CD14-positive monocyte (primary cell): ENCODE results near the gene RELCH. TPM values are rescaled to one million over a fixed set of nuclear protein-coding genes. Genes with fewer than 3 reads are reported as not detected.

Experiments
- DNase-seq, 3 donors: peaks; one replicate each; pipeline ENCODE4 v3.0.0-alpha.2; 2011 to 2022
- H2AFZ ChIP-seq: 2 replicates; pipeline ENCODE4 v1.6.0; 2012; ENCODE audit warnings: mild to moderate bottlenecking, low read depth, low read length, inconsistent platforms; ENCODE audit not compliant: insufficient read depth, poor library complexity, severe bottlenecking
- H3K27ac ChIP-seq, 2 donors: 1 replicate in 1 of 2; 2 replicates in 1 of 2; pipeline ENCODE4 v1.5.1; 2012 to 2013; ENCODE audit warnings: low read length in 2 of 2, control low read depth in 1 of 2, inconsistent platforms in 1 of 2, low read depth in 1 of 2, mild to moderate bottlenecking in 1 of 2
- H3K27me3 ChIP-seq, 2 donors: one replicate each; pipeline versions ENCODE4 v1.6.0 to v1.6.1; 2011 to 2013; ENCODE audit warnings: low read length in 2 of 2; ENCODE audit not compliant: control insufficient read depth in 2 of 2, insufficient read depth in 2 of 2
- H3K36me3 ChIP-seq, 2 donors: replicated peaks in 1 of 2; 1 replicate in 1 of 2; 2 replicates in 1 of 2; pipeline versions ENCODE4 v1.5.1 to v1.6.1; 2012 to 2013; ENCODE audit warnings: low read length in 2 of 2, control low read depth in 1 of 2, inconsistent platforms in 1 of 2, mild to moderate bottlenecking in 1 of 2; ENCODE audit not compliant: insufficient read depth in 2 of 2, control insufficient read depth in 1 of 2
- H3K4me1 ChIP-seq, 2 donors: 1 replicate in 1 of 2; 2 replicates in 1 of 2; pipeline versions ENCODE4 v1.5.1 to v1.6.1; 2012 to 2013; ENCODE audit warnings: low read length in 2 of 2, control low read depth in 1 of 2, inconsistent platforms in 1 of 2, mild to moderate bottlenecking in 1 of 2, moderate library complexity in 1 of 2; ENCODE audit not compliant: insufficient read depth in 2 of 2, control insufficient read depth in 1 of 2
- H3K4me2 ChIP-seq: replicated peaks from 2 replicates; pipeline ENCODE3; 2012; ENCODE audit warnings: low read length, moderate library complexity, mild to moderate bottlenecking; ENCODE audit not compliant: poor library complexity, severe bottlenecking; ENCODE audit errors: extremely low read depth
- H3K4me3 ChIP-seq, 3 experiments: fragments of 200-600 bp in 1 of 3; sonication (generic) in 1 of 3; replicated peaks in 1 of 3; 1 replicate in 2 of 3; 2 replicates in 1 of 3; pipeline ENCODE4 v1.5.1; 2011 to 2013; ENCODE audit warnings: low read length in 3 of 3, mild to moderate bottlenecking in 3 of 3, control low read depth in 2 of 3, low read depth in 2 of 3, inconsistent platforms in 1 of 3, moderate library complexity in 1 of 3
- H3K79me2 ChIP-seq: 2 replicates; pipeline ENCODE4 v1.6.0; 2012; ENCODE audit warnings: mild to moderate bottlenecking, control low read depth, inconsistent platforms, low read length, moderate library complexity; ENCODE audit not compliant: insufficient read depth
- H3K9ac ChIP-seq: 2 replicates; pipeline ENCODE4 v1.6.0; 2017; ENCODE audit warnings: low read length, mild to moderate bottlenecking; ENCODE audit not compliant: insufficient read depth, poor library complexity, severe bottlenecking
- H3K9me3 ChIP-seq, 2 donors: replicated peaks in 1 of 2; 1 replicate in 1 of 2; 2 replicates in 1 of 2; pipeline versions ENCODE4 v1.5.1 to v1.6.1; 2012 to 2013; ENCODE audit warnings: low read length in 2 of 2, control low read depth in 1 of 2; ENCODE audit not compliant: control insufficient read depth in 1 of 2, insufficient read depth in 1 of 2
- H4K20me1 ChIP-seq: 2 replicates; pipeline ENCODE4 v1.6.0; 2012; ENCODE audit warnings: mild to moderate bottlenecking, low read length, control low read depth, moderate library complexity; ENCODE audit not compliant: insufficient read depth
- H3K27ac Mint-ChIP-seq, 7 donors: one replicate each; pipeline ENCODE4 v1.8.0; 2020; ENCODE audit warnings: mild to moderate bottlenecking in 7 of 7, mixed read lengths in 7 of 7, moderate library complexity in 6 of 7, inconsistent platforms in 2 of 7
- H3K27me3 Mint-ChIP-seq, 3 donors: one replicate each; pipeline ENCODE4 v1.8.0; 2021 to 2022; ENCODE audit warnings: low read depth in 3 of 3, mild to moderate bottlenecking in 3 of 3, mixed read lengths in 3 of 3, moderate library complexity in 3 of 3, inconsistent platforms in 1 of 3
- H3K36me3 Mint-ChIP-seq, 2 donors: one replicate each; pipeline ENCODE4 v1.8.0; 2020; ENCODE audit warnings: mixed read lengths in 2 of 2, inconsistent platforms in 1 of 2, mild to moderate bottlenecking in 1 of 2
- H3K4me1 Mint-ChIP-seq: one replicate; pipeline ENCODE4 v1.8.0; 2020; ENCODE audit warnings: mild to moderate bottlenecking, mixed read lengths
- H3K4me3 Mint-ChIP-seq, 2 donors: one replicate each; pipeline ENCODE4 v1.8.0; 2020; ENCODE audit warnings: mild to moderate bottlenecking in 2 of 2, mixed read lengths in 2 of 2, moderate library complexity in 1 of 2
- H3K9me3 Mint-ChIP-seq, 7 donors: one replicate each; pipeline ENCODE4 v1.8.0; 2020 to 2022; ENCODE audit warnings: mixed read lengths in 7 of 7, mild to moderate bottlenecking in 6 of 7, moderate library complexity in 6 of 7, inconsistent platforms in 2 of 7
- CTCF ChIP-seq: fragments of 200-600 bp; IDR thresholded peaks from one replicate; pipeline ENCODE4 v1.8.0; 2022; ENCODE audit warnings: antibody characterized with exemption, mild to moderate bottlenecking
- WGBS: methylation state at CpG from one replicate; pipeline ENCODE4 v1.1.5; 2013; ENCODE audit warnings: missing lambda C conversion rate; ENCODE audit not compliant: insufficient coverage; 5-methylcytosine and 5-hydroxymethylcytosine counted together
- intact Hi-C, 2 donors: fragments of 100-400 bp; cut with micrococcal nuclease; formaldehyde crosslinking; loops; one replicate each; pipeline versions ENCODE4 v1.15.0 to v1.15.1; 2023
- polyA plus RNA-seq, 3 donors: library from polyadenylated mRNA; depleted of rRNA in 1 of 3; unstranded in 2 of 3; stranded (reverse) in 1 of 3; fragments of 300-500 nt in 2 of 3; fragments of >200 nt in 1 of 3; fragmentation: Illumina TruSeq in 2 of 3; gene quantifications; 1 replicate in 2 of 3; 2 replicates in 1 of 3; pipeline ENCODE4 v1.2.3, GENCODE V29; 2012 to 2021

The RELCH gene
- polyA plus RNA-seq, 3 donors, result 3.8 to 30.4 (median 4.9) TPM

GRCh38 chr18:62277045-62277444 lies 90.0 kb downstream of the RELCH start:
- TF ChIP-seq CTCF, result no peak
- Histone ChIP-seq H3K4me3 (no peak overlapping the region), H3K9ac (no peak overlapping the region), H2AFZ (no peak overlapping the region), H3K4me2 (no peak overlapping the region), H3K9me3 (no peaks in the 10 kb centered on the region), H3K27me3 (no peaks in the 10 kb centered on the region), H3K79me2 (peaks cover 3% of the 10 kb centered on the region), H3K4me1 (peaks cover 14 to 18% of the 10 kb centered on the region in 2 donors), H4K20me1 (no peaks in the 10 kb centered on the region), H3K27ac (no peak overlapping the region), H3K36me3 (peaks cover 22 to 81% of the 10 kb centered on the region in 2 donors)
- Mint-ChIP-seq H3K27me3 (no peaks in the 10 kb centered on the region), H3K36me3 (peaks cover 37 to 56% of the 10 kb centered on the region in 2 donors), H3K4me1 (peaks cover 14% of the 10 kb centered on the region), H3K27ac (peak overlapping the region in 3 of 7 donors; percentile 4 to 64 (median 41)), H3K4me3 (no peak overlapping the region), H3K9me3 (no peaks in the 10 kb centered on the region)
- intact Hi-C loops, result no loop called here
- no CpG with 5 or more reads among the region's 1 CpG for WGBS
- DNase-seq, result no peak

DNA sequence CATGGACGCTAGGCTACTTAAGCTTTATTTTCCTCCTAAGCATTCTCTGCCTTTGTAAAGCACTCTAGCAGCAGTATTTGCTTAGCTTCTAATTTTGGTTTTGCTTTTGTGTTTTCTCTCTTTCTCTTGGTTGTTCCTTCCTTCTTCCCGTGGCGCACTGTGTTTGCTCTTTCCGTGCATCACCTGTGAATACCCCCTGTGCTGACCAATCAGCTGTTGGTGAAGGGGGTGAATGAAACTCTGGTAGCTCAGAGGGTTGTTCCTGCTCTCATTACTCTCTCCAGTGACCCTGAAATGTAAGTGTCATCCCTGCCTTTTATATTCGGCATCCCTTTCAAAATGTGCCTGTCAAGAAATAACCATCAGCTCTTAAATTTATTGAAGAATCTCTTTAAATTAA lies 92.5 kb downstream of the RELCH start:
- Mint-ChIP-seq H3K36me3 (peaks cover 48 to 63% of the 10 kb centered on the region in 2 donors), H3K9me3 (no peaks in the 10 kb centered on the region), H3K4me3 (no peak overlapping the region), H3K27ac (peak overlapping the region in 2 of 7 donors; percentile 8 to 47), H3K27me3 (no peaks in the 10 kb centered on the region), H3K4me1 (peaks cover 18% of the 10 kb centered on the region)
- Histone ChIP-seq H3K4me2 (no peak overlapping the region), H3K27me3 (no peaks in the 10 kb centered on the region), H3K9ac (no peak overlapping the region), H3K27ac (no peak overlapping the region), H3K79me2 (peaks cover 14% of the 10 kb centered on the region), H4K20me1 (no peaks in the 10 kb centered on the region), H3K9me3 (no peaks in the 10 kb centered on the region), H3K4me1 (peaks cover 18 to 22% of the 10 kb centered on the region in 2 donors), H3K4me3 (no peak overlapping the region), H2AFZ (no peak overlapping the region), H3K36me3 (peaks cover 21 to 81% of the 10 kb centered on the region in 2 donors)
- no CpG with 5 or more reads among the region's 5 CpGs for WGBS
- intact Hi-C loops, result no loop called here
- no peak for DNase-seq
- TF ChIP-seq CTCF, result no peak
